ENCODE data around the gene LRIT2.

DNA sequence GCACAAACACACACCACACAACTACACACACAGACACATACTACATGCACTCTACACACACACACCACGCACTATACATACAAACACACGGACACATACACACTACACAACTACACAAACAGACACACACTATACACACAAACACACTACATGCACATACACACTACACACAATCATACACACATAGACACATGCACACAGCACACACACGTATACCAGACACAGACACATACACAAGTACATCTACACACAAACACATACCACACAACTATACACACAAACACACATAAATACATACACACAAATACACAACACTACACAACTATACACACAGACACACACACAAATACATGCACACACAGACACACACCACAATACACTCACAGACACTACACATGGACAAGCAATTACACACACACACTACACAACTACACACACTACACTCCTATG lies 47.2 kb downstream of the LRIT2 start:
- TF ChIP-seq, protein P1, sequence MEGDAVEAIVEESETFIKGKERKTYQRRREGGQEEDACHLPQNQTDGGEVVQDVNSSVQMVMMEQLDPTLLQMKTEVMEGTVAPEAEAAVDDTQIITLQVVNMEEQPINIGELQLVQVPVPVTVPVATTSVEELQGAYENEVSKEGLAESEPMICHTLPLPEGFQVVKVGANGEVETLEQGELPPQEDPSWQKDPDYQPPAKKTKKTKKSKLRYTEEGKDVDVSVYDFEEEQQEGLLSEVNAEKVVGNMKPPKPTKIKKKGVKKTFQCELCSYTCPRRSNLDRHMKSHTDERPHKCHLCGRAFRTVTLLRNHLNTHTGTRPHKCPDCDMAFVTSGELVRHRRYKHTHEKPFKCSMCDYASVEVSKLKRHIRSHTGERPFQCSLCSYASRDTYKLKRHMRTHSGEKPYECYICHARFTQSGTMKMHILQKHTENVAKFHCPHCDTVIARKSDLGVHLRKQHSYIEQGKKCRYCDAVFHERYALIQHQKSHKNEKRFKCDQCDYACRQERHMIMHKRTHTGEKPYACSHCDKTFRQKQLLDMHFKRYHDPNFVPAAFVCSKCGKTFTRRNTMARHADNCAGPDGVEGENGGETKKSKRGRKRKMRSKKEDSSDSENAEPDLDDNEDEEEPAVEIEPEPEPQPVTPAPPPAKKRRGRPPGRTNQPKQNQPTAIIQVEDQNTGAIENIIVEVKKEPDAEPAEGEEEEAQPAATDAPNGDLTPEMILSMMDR (conservative IDR thresholded peaks at IDR 0.05; ENCODE audit: low read depth, low read length), result no peak
- TF ChIP-seq EZH2phosphoT487 (IDR thresholded peaks at IDR 0.05; ENCODE audit: borderline replicate concordance, low read length), result no peak
- TF ChIP-seq EZH2 (IDR thresholded peaks at IDR 0.05; ENCODE audit: low read length, unreplicated experiment), result no peak

All from PC-3 (cell line).